A673 (cell line): ENCODE measurements around the gene TWNK.

Source experiments
- CTCF ChIP-seq: fragments of 300-800, 200-600 bp; sonication (generic); conservative IDR thresholded peaks from 2 replicates; pipeline ENCODE4 v1.5.1; 2017; ENCODE audit warnings: low read depth, mild to moderate bottlenecking, antibody characterized with exemption, low read length, moderate library complexity, mixed read lengths
- EZH2 ChIP-seq: fragments of 200-600 bp; sonication (generic); IDR thresholded peaks from 2 replicates; pipeline ENCODE4 v1.6.1; 2017; ENCODE audit warnings: borderline replicate concordance, low read depth, mild to moderate bottlenecking, mixed read lengths, antibody characterized with exemption, low read length; ENCODE audit not compliant: poor library complexity, severe bottlenecking

GRCh38 chr10:101038484-101038883 is 51.1 kb downstream of the TWNK start:
- peak; percentile 21; the same call in 1 of the 2 replicates for TF ChIP-seq CTCF
- TF ChIP-seq EZH2, result no peak
